Choroid plexus epithelial cell (primary cell): ENCODE results near the gene MS4A4A.
"Not testable (repeated sequence)": the region's sequence is repeated elsewhere in the genome, so short reads cannot be mapped to it uniquely, and the experiment has no call there.

ENCODE experiments used
- DNase-seq: peaks from one replicate; pipeline ENCODE4 v3.0.0-alpha.2; 2010; ENCODE audit warnings: low read depth
- H3K4me3 ChIP-seq: 2 replicates; pipeline ENCODE4 v1.5.1; 2011; ENCODE audit warnings: low read depth, mild to moderate bottlenecking, control low read depth, low read length, moderate library complexity
- CTCF ChIP-seq: conservative IDR thresholded peaks from 2 replicates; pipeline ENCODE4 v1.5.1; 2011; ENCODE audit warnings: low read depth, mild to moderate bottlenecking, control low read depth, inconsistent platforms, low read length, moderate library complexity

MS4A4A gene

GRCh38 chr11:60265373-60266214 is 14.9 kb upstream of the MS4A4A start:
- peak; percentile 60 for TF ChIP-seq CTCF
- H3K4me3 ChIP-seq = no peak overlapping the region
- DNase-seq = peak; percentile 47

- no peak for DNase-seq
- no peak overlapping the region for H3K4me3 ChIP-seq
- TF ChIP-seq CTCF = no peak
Observed at GRCh38 chr11:60274416-60274815, 6.0 kb upstream of the MS4A4A start.

GRCh38 chr11:60281485-60281884 is 1.0 kb downstream of the MS4A4A start:
- no peak overlapping the region for H3K4me3 ChIP-seq
- DNase-seq = no peak
- TF ChIP-seq CTCF = no peak

GRCh38 chr11:60282286-60282685 is 1.8 kb downstream of the MS4A4A start:
- TF ChIP-seq CTCF = no peak
- no peak for DNase-seq
- H3K4me3 ChIP-seq = no peak overlapping the region

- not testable (repeated sequence) for H3K4me3 ChIP-seq, DNase-seq
Observed at GRCh38 chr11:60285411-60286126, 5.1 kb downstream of the MS4A4A start.

GRCh38 chr11:60288531-60288930 is 8.1 kb downstream of the MS4A4A start:
- no peak for TF ChIP-seq CTCF
- no peak for DNase-seq
- H3K4me3 ChIP-seq = no peak overlapping the region

- TF ChIP-seq CTCF = no peak
- no peak for DNase-seq
- no peak overlapping the region for H3K4me3 ChIP-seq
Observed at GRCh38 chr11:60292145-60292544, 11.7 kb downstream of the MS4A4A start.
